GM18517 (cell line): ENCODE measurements around the gene CFAP100.

Experiments
- ATAC-seq: cut with Tn5 transposase; IDR thresholded peaks from one replicate; pipeline ENCODE4 v1.9.1; 2021; ENCODE audit warnings: mild to moderate bottlenecking, moderate library complexity; ENCODE audit not compliant: unreplicated experiment

The CFAP100 gene

GRCh38 chr3:126475413-126476114 is 80.9 kb downstream of the CFAP100 start, which contains the start of gene ZXDC:
Gene ZXDC, minus strand, starts transcription at chr3:126475891. Its CDS starts 26 bp downstream, at chr3:126475865.
- ATAC-seq, result peak; percentile 67

DNA sequence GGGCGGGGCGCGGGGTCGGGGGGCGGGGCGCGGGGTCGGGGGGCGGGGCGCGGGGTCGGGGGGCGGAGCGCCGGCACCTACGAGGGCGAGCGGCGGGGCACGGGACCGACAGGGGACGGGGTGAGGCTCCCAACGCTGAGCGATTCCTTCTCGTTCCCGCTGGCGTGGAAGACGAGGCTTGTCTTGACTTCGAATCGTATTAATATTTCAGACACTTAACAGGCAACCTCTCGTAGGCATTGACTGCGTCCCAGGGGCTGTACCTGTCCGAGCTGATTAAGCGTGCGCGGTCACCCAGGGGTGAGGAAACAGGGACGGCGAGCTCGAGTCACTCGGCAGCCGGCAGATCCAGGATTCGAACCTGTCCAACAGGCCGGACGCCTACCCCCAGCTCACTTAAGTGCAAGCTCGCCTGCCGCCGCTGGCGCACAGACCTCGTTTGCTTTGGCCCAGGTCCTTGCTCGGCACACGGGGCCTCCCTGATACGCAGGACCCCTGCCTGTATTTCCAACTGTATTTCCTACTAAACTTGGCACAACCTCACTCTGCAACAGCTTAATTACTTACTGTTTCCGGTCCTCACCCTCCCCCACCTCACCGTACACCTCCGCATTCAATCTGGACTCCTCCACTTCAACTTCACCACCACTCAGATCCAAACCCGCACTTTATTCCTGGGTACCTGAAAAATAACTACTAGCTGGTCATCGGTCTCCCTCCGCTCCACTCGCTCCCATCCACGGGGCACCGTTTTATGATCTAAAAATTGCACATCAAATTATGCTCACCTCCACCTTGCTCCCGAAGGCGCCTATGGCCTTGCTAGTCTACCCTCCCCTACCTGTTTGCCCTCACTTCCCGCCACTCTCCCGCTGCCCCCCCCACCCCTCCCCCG is 81.7 kb downstream of the CFAP100 start:
- peak; percentile 27 for ATAC-seq

DNA sequence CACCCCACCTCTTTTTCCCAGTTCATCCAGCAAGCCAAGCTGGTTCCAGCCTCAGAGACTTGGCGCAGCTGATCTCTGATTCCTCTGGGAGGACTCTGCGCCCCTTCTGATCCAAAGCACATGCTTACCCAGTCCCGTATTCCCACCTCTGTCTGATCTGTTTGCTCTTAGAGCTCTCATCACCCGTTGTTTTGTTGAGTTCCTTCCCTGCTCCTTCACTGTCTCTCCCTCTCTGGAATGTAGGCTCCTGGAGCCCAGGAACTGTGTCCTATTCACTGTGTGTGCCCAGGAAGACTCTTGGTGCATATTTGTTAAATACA is 82.3 kb downstream of the CFAP100 start:
- ATAC-seq, result no peak

GRCh38 chr3:126478581-126479310 is 84.0 kb downstream of the CFAP100 start:
- ATAC-seq, result no peak

DNA sequence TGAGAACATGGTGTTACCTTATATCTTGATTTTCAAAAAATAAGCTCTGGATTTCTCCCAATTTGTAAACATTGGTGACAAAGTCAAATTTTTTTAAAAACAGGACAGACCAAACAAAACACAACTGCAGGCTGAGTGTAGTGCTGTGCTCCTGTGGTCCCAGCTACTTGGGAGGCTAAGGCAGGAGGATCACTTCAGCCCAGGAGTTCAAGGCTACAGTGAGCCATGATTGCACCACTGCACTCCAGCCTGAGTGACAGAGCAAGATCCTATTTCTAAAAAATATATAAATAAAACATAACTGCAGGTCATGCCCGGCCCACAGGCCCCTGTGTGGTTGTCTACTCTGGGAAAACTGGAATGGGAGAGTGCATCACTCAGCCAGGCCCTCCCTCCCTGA is 84.9 kb downstream of the CFAP100 start:
- ATAC-seq, result no peak

GRCh38 chr3:126480206-126480605 is 85.5 kb downstream of the CFAP100 start:
- ATAC-seq, result no peak

DNA sequence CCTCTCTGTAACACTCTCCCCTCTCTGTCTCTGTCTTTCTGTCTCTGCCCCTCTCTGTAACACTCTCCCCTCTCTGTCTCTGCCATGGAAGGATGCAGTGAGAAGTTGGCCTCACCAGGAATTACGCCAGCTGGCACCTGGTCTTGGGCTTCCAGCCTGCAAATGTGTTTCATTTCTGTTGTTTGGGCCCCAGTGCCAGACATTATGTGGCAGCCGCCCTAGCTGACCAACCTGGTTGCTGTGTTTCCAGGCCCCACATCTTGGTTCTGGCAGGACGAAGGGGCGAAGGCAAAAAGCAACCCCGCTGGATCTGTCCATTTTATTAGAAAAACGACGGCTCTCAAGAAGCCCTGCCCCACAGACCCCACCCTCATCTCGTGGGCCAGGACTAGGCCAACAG is 86.2 kb downstream of the CFAP100 start:
- ATAC-seq, result no peak

- ATAC-seq, result no peak
Observed at GRCh38 chr3:126481808-126482502, 87.2 kb downstream of the CFAP100 start.

GRCh38 chr3:126482503-126483255 is 88.0 kb downstream of the CFAP100 start:
- ATAC-seq, result no peak

- ATAC-seq, result no peak
Observed at GRCh38 chr3:126483321-126483761, 88.6 kb downstream of the CFAP100 start.

DNA sequence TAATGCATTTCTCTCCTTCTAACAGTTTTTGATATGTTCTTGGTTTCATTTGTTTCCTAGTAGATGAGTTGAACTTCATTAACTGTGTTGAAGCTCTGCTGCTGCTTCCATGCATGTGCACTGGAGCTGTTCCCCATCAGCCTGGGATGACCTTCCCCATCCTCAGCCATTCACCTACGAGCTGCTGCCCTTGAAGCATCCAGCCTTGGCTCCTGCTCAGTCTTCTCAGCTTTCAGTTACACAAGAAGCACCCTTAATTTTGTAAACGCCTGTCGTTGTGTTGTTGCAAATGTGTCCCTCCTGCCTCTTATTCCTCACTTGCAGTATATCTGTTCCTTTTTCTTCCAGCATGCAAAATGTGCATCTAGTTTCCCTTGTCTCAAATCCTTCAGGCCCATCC is 89.4 kb downstream of the CFAP100 start:
- ATAC-seq, result no peak

DNA sequence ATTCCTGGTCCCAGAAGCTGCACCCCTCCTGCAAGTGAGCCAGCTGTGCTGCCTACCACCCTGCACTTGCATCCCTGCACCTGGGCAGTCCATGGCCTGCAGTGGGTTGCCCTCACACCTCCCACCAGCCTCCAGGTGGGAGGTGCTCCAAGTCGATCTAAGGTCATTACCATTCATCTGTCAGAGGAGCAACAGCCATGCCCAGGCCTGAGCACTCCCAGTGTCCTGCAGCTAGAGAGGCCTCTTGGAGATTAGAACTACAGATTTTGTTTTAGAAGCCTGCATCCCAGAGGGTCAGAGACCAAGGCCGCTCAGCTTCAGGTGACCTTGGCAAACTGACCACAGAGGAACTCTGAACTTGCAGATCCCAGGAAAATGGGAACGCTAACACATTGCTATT is 90.0 kb downstream of the CFAP100 start:
- no peak for ATAC-seq

DNA sequence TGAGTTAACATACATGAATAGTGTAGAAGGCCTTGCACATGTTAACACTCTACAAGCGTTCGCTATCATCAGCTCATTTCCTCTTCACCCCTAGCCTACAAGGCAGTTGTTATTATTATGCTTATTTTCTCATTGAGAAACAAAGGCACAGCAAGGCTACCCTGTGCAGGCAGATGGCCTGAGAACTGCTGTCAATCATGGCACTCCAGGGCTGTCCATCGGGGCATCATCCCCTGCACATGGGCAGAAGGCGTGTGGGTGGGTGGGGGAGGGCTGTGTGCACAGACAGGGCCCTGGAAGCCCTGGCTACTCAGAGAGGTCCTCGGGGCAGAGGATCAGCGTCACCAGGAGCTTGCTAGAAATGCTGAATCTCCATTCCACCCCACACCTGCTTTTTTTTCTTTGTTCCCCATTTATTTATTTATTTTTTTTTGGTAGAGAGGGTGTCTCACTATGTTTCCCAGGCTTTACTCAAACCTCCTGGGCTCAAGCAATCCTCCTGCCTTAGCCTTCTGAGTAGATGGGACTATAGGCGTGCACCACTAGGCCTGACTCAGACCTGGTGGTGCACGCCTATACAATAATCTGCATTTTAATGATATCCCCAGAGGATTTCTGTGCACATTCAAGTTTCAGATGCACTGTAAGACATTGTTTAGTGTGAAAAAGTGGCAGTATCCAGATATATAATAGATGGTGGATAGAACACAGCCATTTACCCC is 90.6 kb downstream of the CFAP100 start:
- ATAC-seq, result no peak

GRCh38 chr3:126485956-126486355 is 91.2 kb downstream of the CFAP100 start:
- no peak for ATAC-seq
